Heart right ventricle (tissue), 16 donors: Measurements from ENCODE around the gene MAOA. TPM values are rescaled to one million over a fixed set of nuclear protein-coding genes. Genes with fewer than 3 reads are reported as not detected.

ENCODE experiments used
- ATAC-seq, 8 donors: fragments of 200-7000 bp; cut with Tn5 transposase; one replicate each; pipeline ENCODE4 v1.9.1; 2020; ENCODE audit warnings: mild to moderate bottlenecking in 8 of 8, moderate library complexity in 8 of 8, moderate number of reproducible peaks in 1 of 8
- DNase-seq, 2 donors: peaks; one replicate each; pipeline ENCODE4 v3.0.0-alpha.2; 2020
- H3K27ac ChIP-seq, 10 donors: fragments of 200-600 bp; sonication (generic) in 2 of 10; one replicate each; pipeline versions ENCODE4 v1.5.0 to v1.8.0; 2020 to 2022; ENCODE audit warnings: mild to moderate bottlenecking in 3 of 10
- H3K27me3 ChIP-seq, 7 donors: fragments of 200-600 bp; one replicate each; pipeline ENCODE4 v1.8.0; 2021 to 2022; ENCODE audit warnings: mild to moderate bottlenecking in 2 of 7
- H3K36me3 ChIP-seq, 9 donors: fragments of 200-600 bp; sonication (generic) in 1 of 9; one replicate each; pipeline versions ENCODE4 v1.5.0 to v1.8.0; 2020 to 2022; ENCODE audit warnings: mild to moderate bottlenecking in 2 of 9
- H3K4me1 ChIP-seq, 9 donors: fragments of 200-600 bp; sonication (generic) in 1 of 9; one replicate each; pipeline versions ENCODE4 v1.5.0 to v1.8.0; 2020 to 2022; ENCODE audit warnings: mild to moderate bottlenecking in 4 of 9
- H3K4me3 ChIP-seq, 10 donors: fragments of 200-600 bp; sonication (generic) in 2 of 10; one replicate each; pipeline versions ENCODE4 v1.5.0 to v1.8.0; 2020 to 2022; ENCODE audit warnings: mild to moderate bottlenecking in 7 of 10, moderate library complexity in 2 of 10
- H3K9me3 ChIP-seq, 11 donors: fragments of 200-600 bp in 10 of 11; sonication (generic) in 2 of 11; one replicate each; pipeline versions ENCODE4 v1.5.0 to v1.8.0; 2013 to 2022; ENCODE audit warnings: mild to moderate bottlenecking in 2 of 11, control low read depth in 1 of 11, moderate library complexity in 1 of 11
- CTCF ChIP-seq, 9 donors: fragments of 200-600 bp; sonication (generic) in 2 of 9; IDR thresholded peaks; one replicate each; pipeline versions ENCODE4 v1.5.0 to v1.8.0; 2021 to 2022; ENCODE audit warnings: antibody characterized with exemption in 9 of 9, mild to moderate bottlenecking in 5 of 9, moderate library complexity in 1 of 9
- WGBS, 2 donors: extraction: QIAGEN DNeasy Blood & Tissue Kit; methylation state at CpG; one replicate each; pipeline ENCODE4 v1.1.7; 2013; ENCODE audit warnings: inconsistent platforms in 1 of 2; 5-methylcytosine and 5-hydroxymethylcytosine counted together
- intact Hi-C, 10 donors: fragments of 100-400 bp; cut with DNase I; formaldehyde crosslinking; loops; one replicate each; pipeline versions ENCODE4 v1.11.1 to v1.14.2; 2022
- polyA plus RNA-seq, 2 donors: library from polyadenylated mRNA; stranded (reverse); fragments of 200-250 nt; gene quantifications; one replicate each; pipeline ENCODE4 v1.2.3, GENCODE V29; 2013
- total RNA-seq, 10 donors: library from RNA; stranded (reverse); fragmentation: NEBNext Ultra II Directional in 3 of 10; extraction: Animal tissue kit (Norgen Biotek cat#: 25700) in 3 of 10; gene quantifications; one replicate each; pipeline versions ENCODE4 v1.2.1 to v1.2.4, GENCODE V29; 2021 to 2023
- donor health status: Arrhythmogenic right ventricular cardiomyopathy.
- donor health status: ischemic (EF 13 %, LVEDD 7.1; RV severe dilation, severe dysfunction).
- donor health status: healthy with polysubstance abuse.
- donor health status: DM: no; HTN: yes; CAD: no.
- donor health status: DM: no; HTN: no; CAD: no.
- donor health status: ischemic (EF 25% LVEDD 6.9; RV normal size, moderate dysfunction).
- donor health status: ischemic (EF 25% LVEDD 5.7; RV mildly dilated, moderate dysfunction).
- donor health status: healthy.
- donor health status: DM: yes; HTN: yes; CAD: no.
- donor health status: Ischemic cardiomyopathy.
- donor health status: ischemic (EF 35%, LVEDD 5.7; RV mildly dilated, moderate dysfunction).
- donor health status: nonischemic (EF 11% LVEDD 7.7; RV severe dilation, severe dysfunction).
- donor health status: DM: yes; HTN: yes; CAD: no.
- donor health status: PGD.
- donor health status: ischemic (EF 29% LVEDD 5.4; RV normal size, mild dysfunction).
- donor health status: nonischemic (EF 23%, LVEDD 6.1; RV moderate dilation, normal function).

MAOA gene
- total and polyA plus RNA-seq, 12 donors, result 25.7 to 152 (median 87.8) TPM

- Histone ChIP-seq H3K36me3 (no peaks in the 10 kb centered on the region), H3K4me1 (peaks cover 0 to 12% (median 0%) of the 10 kb centered on the region in 9 donors), H3K9me3 (peaks cover 0 to 4% (median 0%) of the 10 kb centered on the region in 11 donors), H3K27ac (peak overlapping the region; percentile 75 to 94 (median 91)), H3K4me3 (peak overlapping the region; percentile 60 to 88 (median 72)), H3K27me3 (peaks cover 0 to 15% (median 0%) of the 10 kb centered on the region in 7 donors)
- WGBS, 2 donors, result 1 to 2% methylated on average over 38 to 43 of the region's 57 CpGs
- ATAC-seq (peak; percentile 97 to 99 (median 98)), DNase-seq (peak; percentile 91 to 92)
- TF ChIP-seq CTCF (IDR thresholded peaks at IDR 0.05), result peak in 8 of 9 donors; percentile 7 to 58 (median 30)
- intact Hi-C loops, result loop anchor here in 9 of 10 donors (1.0 to 10.0 kb wide), 9 partner anchors 48 to 96 kb away; no protein-coding TSS in a partner anchor
These were observed 1.5 kb upstream of the MAOA start for GRCh38 chrX:43654431-43655150.

- peak in 1 of 9 donors; percentile 4 for TF ChIP-seq CTCF (IDR thresholded peaks at IDR 0.05)
- 0% methylated on average over 42 to 51 of the region's 51 CpGs for WGBS, 2 donors
- Histone ChIP-seq H3K4me3 (peak overlapping the region; percentile 60 to 88 (median 72)), H3K4me1 (peaks cover 0 to 12% (median 0%) of the 10 kb centered on the region in 9 donors), H3K9me3 (peaks cover 0 to 4% (median 0%) of the 10 kb centered on the region in 11 donors), H3K36me3 (no peaks in the 10 kb centered on the region), H3K27me3 (peaks cover 0 to 15% (median 0%) of the 10 kb centered on the region in 7 donors), H3K27ac (peak overlapping the region; percentile 75 to 94 (median 91))
- intact Hi-C loops, result loop anchor here in 9 of 10 donors (2.0 to 10.0 kb wide), 8 partner anchors 47 to 91 kb away; no protein-coding TSS in a partner anchor
- peak; percentile 30 to 61 (median 38) for ATAC-seq
- peak; percentile 25 to 36 for DNase-seq
These were observed 721 bp upstream of the MAOA start for GRCh38 chrX:43655151-43656004.

- H3K9me3 ChIP-seq, result peaks cover 0 to 4% (median 0%) of the 10 kb centered on the region in 11 donors
- H3K4me1 ChIP-seq, result peaks cover 0 to 29% (median 8%) of the 10 kb centered on the region in 9 donors
- TF ChIP-seq CTCF (IDR thresholded peaks at IDR 0.05), result no peak
- WGBS, 2 donors, result 25 to 45% methylated on average over 1 of the region's 1 CpG
- no peak for ATAC-seq
- intact Hi-C loops, result loop anchor here in 9 of 10 donors (5.0 to 10.0 kb wide), 7 partner anchors 45 to 93 kb away; no protein-coding TSS in a partner anchor
- peaks cover 0 to 25% (median 0%) of the 10 kb centered on the region in 7 donors for H3K27me3 ChIP-seq
- no peak for DNase-seq
- no peaks in the 10 kb centered on the region for H3K36me3 ChIP-seq
- peak overlapping the region in 1 of 10 donors; percentile 41 for H3K27ac ChIP-seq
- peak overlapping the region in 7 of 10 donors; percentile 10 to 34 (median 17) for H3K4me3 ChIP-seq
These were observed 1.6 kb downstream of the MAOA start for GRCh38 chrX:43657671-43658070.
